ENCODE measurements around the gene MAEA.

The MAEA gene

DNA sequence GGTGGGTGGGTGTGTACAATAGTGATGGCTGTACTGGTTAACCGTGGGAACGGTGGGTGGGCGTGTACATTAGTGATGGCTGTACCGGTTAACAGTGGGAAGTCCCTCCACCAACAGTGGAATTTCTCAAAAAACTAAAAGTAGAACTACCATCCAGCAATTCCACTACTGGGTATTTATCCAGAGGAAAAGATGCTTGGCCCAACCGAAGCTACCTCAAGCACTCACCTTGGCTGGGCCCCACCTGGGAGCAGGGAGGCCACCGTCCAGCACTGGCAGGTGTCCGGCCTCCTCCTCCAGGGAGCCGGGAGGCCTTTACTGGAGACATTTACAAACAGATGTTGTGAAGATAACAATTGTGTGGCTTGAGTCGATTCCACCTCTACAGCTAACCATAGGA, 6.0 kb upstream of the MAEA start:
- no peaks in the 10 kb centered on the region for H3K36me3 ChIP-seq (ENCODE audit: low read length)
- TF ChIP-seq, protein P1, sequence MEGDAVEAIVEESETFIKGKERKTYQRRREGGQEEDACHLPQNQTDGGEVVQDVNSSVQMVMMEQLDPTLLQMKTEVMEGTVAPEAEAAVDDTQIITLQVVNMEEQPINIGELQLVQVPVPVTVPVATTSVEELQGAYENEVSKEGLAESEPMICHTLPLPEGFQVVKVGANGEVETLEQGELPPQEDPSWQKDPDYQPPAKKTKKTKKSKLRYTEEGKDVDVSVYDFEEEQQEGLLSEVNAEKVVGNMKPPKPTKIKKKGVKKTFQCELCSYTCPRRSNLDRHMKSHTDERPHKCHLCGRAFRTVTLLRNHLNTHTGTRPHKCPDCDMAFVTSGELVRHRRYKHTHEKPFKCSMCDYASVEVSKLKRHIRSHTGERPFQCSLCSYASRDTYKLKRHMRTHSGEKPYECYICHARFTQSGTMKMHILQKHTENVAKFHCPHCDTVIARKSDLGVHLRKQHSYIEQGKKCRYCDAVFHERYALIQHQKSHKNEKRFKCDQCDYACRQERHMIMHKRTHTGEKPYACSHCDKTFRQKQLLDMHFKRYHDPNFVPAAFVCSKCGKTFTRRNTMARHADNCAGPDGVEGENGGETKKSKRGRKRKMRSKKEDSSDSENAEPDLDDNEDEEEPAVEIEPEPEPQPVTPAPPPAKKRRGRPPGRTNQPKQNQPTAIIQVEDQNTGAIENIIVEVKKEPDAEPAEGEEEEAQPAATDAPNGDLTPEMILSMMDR (IDR thresholded peaks at IDR 0.05; ENCODE audit: insufficient read depth, low read length, poor library complexity, severe bottlenecking) = no peak
- TF ChIP-seq EZH2phosphoT487 (conservative IDR thresholded peaks at IDR 0.05; ENCODE audit: low read length) = no peak
- no peaks in the 10 kb centered on the region for H4K20me1 ChIP-seq (ENCODE audit: low read depth, low read length)
- H3K27me3 ChIP-seq (ENCODE audit: low read length) = no peaks in the 10 kb centered on the region
- H3K9me3 ChIP-seq (ENCODE audit: insufficient read depth, low read length) = peaks cover 15% of the 10 kb centered on the region; the same call in 1 of the 2 replicates
- H3K27ac ChIP-seq (ENCODE audit: low read depth, low read length) = no peak overlapping the region
- H3K9ac ChIP-seq (ENCODE audit: low read length) = no peak overlapping the region
- H3K79me2 ChIP-seq (ENCODE audit: insufficient read depth, low read length) = no peaks in the 10 kb centered on the region
- H3K4me2 ChIP-seq (ENCODE audit: low read depth, low read length, poor library complexity, severe bottlenecking) = no peak overlapping the region
- no peaks in the 10 kb centered on the region for H3K9me2 ChIP-seq (replicated peaks; ENCODE audit: insufficient read depth, low read length)
- no peaks in the 10 kb centered on the region for H3F3A ChIP-seq (ENCODE audit: insufficient read depth)
- H2AFZ ChIP-seq (ENCODE audit: low read depth, low read length, severe bottlenecking) = no peak overlapping the region
- no peak overlapping the region for H3K4me3 ChIP-seq (ENCODE audit: insufficient read depth, low read length, poor library complexity, severe bottlenecking)

DNA sequence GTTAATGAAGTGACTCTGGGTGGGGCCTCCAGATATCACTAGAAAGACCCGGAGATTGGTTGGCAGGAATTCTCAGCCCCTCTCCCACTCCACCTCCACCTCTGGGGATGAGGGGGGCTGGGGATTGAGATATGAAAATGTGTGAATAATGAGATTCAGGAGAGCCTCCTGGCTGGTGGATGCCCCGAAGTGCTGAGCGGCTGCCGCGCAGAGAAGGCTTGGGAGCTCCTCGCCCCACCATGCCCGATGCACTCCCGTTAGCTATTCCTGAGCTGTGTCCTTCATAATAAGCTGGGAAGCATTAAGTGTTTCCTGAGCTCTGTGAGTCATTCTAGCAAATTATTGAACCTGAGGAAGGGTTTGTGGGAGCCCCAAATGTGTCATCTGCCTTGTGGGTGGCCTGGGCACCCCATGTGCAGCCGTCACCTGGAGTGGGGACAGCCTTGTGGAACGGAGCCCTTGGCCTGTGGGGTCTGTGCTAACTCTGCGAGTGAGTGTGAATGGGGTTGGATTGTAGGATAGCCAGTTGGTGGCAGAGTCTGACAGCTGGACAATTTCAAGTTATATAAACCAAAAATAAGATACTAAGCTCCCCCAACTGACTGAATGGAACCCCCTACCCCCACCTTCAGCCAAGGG, 4.4 kb upstream of the MAEA start:
- no peaks in the 10 kb centered on the region for H3K27me3 ChIP-seq (ENCODE audit: low read length)
- peaks cover 4% of the 10 kb centered on the region for H3K79me2 ChIP-seq (ENCODE audit: insufficient read depth, low read length)
- no peaks in the 10 kb centered on the region for H4K20me1 ChIP-seq (ENCODE audit: low read depth, low read length)
- H3K9ac ChIP-seq (ENCODE audit: low read length) = no peak overlapping the region
- TF ChIP-seq, protein P1 (IDR thresholded peaks at IDR 0.05; ENCODE audit: insufficient read depth, low read length, poor library complexity, severe bottlenecking) = no peak
- no peak for TF ChIP-seq EZH2phosphoT487 (conservative IDR thresholded peaks at IDR 0.05; ENCODE audit: low read length)
- H3K9me3 ChIP-seq (ENCODE audit: insufficient read depth, low read length) = peaks cover 15% of the 10 kb centered on the region; the same call in 1 of the 2 replicates
- no peak overlapping the region for H3K27ac ChIP-seq (ENCODE audit: low read depth, low read length)
- no peaks in the 10 kb centered on the region for H3K9me2 ChIP-seq (replicated peaks; ENCODE audit: insufficient read depth, low read length)
- H3K36me3 ChIP-seq (ENCODE audit: low read length) = no peaks in the 10 kb centered on the region
- no peaks in the 10 kb centered on the region for H3F3A ChIP-seq (ENCODE audit: insufficient read depth)
- H2AFZ ChIP-seq (ENCODE audit: low read depth, low read length, severe bottlenecking) = no peak overlapping the region
- no peak overlapping the region for H3K4me3 ChIP-seq (ENCODE audit: insufficient read depth, low read length, poor library complexity, severe bottlenecking)
- no peak overlapping the region for H3K4me2 ChIP-seq (ENCODE audit: low read depth, low read length, poor library complexity, severe bottlenecking)

DNA sequence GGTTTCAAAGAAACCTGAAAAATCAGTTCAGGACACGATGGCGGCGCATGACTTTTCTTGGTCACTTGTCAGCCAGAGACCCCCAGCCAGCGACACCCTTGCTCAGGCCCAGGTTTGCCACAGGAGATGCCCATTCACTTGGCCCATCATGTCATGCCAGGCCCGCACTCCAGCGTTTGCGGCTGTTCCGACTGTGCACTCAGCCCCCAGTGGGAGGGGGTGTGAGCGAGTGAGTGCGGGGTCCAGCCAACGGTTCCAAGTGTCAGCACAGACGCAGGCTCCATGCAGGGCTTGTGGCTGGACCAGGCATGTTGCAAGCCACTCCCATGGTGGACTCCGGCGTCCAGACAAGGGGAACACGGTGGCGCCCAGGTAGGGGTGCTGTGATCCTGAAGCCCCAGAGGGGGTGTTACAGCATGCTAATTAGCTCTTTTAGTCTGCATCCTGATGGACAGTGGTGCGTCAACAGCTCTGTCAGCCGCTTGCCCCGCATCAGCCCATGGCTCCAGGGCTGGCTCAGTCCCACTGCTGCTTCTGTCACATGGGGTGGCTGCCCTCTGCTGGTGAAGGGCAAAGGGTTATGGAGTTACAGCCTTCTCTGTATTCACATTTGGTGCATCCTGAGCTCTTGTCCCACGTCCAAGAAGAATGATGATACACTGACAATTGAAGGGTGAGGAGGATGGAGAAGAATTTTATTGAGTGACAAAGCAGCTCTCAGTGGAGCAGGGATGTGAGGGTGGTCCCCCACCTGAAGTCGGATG, 3.7 kb upstream of the MAEA start:
- Histone ChIP-seq H3K9me2 (replicated peaks; ENCODE audit: insufficient read depth, low read length) (no peaks in the 10 kb centered on the region), H4K20me1 (ENCODE audit: low read depth, low read length) (no peaks in the 10 kb centered on the region; the same call in 1 of the 2 replicates), H2AFZ (ENCODE audit: low read depth, low read length, severe bottlenecking) (no peak overlapping the region), H3K27me3 (ENCODE audit: low read length) (no peaks in the 10 kb centered on the region), H3K4me2 (ENCODE audit: low read depth, low read length, poor library complexity, severe bottlenecking) (no peak overlapping the region), H3K36me3 (ENCODE audit: low read length) (no peaks in the 10 kb centered on the region), H3K27ac (ENCODE audit: low read depth, low read length) (no peak overlapping the region), H3F3A (ENCODE audit: insufficient read depth) (no peaks in the 10 kb centered on the region), H3K9ac (ENCODE audit: low read length) (no peak overlapping the region), H3K4me3 (ENCODE audit: insufficient read depth, low read length, poor library complexity, severe bottlenecking) (no peak overlapping the region), H3K9me3 (ENCODE audit: insufficient read depth, low read length) (peaks cover 15% of the 10 kb centered on the region; the same call in 1 of the 2 replicates), H3K79me2 (ENCODE audit: insufficient read depth, low read length) (peaks cover 11% of the 10 kb centered on the region)
- TF ChIP-seq EZH2phosphoT487 (conservative IDR thresholded peaks at IDR 0.05; ENCODE audit: low read length) = no peak
- TF ChIP-seq, protein P1 (IDR thresholded peaks at IDR 0.05; ENCODE audit: insufficient read depth, low read length, poor library complexity, severe bottlenecking) = no peak
